NCI-H2227 (cell line): ENCODE results near the gene ZNF521.

Experiments used
- DNase-seq: peaks from one replicate; lab custom pipeline; 2025; ENCODE audit not compliant: unreplicated experiment; lab: John Stamatoyannopoulos, UW

Gene ZNF521

DNA sequence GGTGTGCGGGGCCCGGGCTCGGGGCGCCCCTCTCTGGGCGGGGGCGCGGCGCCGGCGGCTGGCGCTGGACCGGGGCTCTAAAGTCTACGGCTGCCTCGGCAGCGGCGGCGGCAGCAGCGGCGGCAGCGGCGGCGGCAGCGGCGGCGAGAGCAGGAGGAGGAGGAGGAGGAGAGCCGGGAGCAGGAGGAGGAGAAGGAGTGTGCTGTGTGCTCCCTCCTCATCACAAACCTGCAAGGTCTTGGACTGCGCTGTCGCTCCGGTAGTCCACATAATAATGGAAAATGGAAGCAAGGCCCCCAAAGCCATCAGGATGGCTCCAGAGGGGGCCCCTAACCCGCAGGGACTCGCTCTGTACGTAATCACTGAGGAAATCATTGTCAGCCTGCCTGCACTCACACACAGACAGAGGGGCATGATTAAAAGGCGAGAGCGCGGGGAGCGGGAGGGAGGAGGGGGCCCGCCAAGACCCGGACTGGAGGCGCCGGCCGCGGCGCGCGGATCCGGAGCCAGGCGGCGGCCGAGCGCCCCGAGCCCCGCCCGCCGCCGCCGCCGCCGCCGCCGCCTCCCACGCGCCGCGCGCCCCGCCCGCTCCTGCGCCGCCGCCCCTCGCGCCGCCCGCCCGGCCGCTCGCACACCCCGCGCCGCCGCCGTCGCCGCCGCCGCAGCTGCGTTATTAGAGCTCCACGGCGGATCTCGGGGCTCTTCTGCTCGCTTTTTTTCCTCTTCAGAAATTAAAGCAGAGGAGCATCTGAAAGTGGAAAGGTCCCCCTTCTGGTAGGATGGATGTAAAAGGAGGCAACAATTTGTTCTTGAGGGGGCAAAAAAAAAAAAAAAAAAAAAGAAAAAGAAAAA is at the start of gene ZNF521:
Gene ZNF521, minus strand, starts transcription at position 390 of the 852 bp plus-strand sequence. CDS start 1,220 bp downstream, outside the sequence.
- peak; percentile 94 for DNase-seq

DNA sequence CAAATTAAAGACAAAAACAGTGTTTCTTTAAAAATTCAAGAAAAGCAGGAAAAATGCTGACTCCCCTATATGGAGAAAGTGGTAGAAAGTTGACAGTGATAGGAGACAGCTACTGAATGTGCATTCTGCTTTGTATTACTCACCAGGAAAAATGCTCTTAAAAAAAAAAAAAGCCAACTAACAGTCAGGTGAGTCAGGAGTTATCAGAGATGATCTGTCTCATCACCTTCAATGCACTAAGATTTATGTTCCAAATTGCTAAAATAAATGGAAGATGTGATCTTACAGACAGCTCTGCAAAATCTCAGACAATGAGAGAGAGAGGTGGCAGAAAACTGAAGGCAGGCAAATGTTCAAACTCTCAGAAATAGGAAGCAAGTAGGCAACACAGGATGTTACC is 47.6 kb upstream of the ZNF521 start:
- no peak for DNase-seq

DNA sequence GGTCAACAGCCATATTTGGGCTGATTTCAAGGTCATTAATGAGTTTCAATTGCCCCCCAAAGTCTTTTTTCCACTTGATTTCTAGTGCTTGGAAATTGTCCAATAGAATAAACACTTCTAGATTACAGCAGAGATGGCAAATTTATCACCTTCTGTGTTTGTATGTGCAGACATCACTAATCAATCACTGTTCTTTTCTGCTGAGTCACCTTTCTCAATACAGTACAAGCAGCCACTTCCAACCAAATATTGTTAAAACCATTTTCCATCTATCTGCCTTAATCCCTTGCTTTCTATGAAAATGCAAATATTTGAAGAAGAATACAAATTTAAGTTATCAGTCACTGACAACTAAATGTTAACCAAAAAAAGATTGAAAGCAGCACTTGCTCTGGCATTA is 40.2 kb upstream of the ZNF521 start:
- DNase-seq = no peak

DNA sequence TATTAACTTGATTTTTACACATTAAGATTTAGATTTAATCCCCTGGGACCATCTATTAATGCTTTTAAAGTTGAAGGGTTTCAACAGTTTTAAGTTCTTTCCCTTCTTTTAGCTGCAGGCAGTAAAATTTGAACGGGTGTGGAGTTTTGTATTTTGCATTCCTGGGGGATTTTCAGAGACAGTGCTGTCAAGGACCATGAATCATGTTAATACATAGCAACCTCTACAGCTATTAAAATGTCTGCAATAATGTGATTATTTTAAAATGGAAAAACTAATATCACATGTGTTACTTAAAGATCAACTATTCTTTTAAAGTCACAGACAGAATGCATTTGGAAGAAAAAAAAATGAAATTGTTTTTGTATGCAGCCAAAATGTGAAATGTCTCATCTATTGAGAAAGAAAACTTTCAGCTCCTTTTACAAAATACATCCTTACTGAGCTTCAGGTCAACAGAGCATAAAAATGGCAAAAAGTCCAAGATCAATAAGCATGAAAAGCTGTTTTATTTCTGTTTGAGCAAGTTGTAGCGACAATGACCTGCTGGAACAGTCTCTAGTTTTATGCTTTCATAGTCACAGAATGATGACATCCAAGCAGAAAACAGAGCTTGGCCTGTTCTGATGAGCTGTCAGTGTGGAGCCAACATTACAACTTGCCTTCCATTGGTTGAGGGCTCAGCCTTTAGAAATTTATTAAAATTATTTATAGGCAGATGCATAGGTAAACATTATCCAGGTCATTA is 21.6 kb upstream of the ZNF521 start:
- DNase-seq = no peak

DNA sequence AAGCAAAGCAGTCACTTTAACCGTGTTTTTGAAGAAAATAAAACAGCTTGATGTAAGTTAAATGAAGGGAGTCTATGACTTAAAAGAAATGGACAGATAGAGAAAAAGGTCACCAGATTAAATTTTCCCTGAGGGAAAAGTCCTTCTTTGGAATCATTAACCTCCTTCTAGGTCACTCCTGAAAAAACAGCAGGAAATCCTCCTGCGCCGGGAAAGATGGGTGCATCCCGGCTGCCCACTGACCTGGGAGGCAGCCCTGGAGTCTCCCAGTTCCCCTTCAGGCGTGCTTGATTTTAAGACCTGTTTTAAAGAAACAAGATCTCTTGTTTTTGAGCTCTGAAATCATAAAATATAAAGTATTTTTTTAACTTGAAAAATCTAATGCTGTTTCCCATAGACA is 18.4 kb upstream of the ZNF521 start:
- DNase-seq = no peak

DNA sequence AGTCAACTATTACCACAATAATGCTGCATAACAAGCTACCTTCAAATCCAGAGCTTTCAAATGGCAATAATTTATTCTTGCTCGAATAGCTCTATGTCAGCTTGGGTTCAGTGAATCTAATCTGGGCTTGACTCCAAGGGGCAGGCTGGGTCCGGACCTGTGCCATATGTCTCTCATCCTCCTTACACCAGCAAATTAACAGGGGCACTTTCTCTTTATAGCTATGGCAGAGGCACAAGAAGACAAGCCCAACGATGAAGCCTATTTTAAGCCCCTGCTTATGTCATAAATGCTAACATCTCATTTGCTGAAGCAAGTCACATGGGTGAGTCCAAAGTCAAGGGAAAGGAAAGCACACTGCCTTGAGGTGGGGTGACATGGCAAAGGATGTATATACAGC is 13.3 kb upstream of the ZNF521 start:
- DNase-seq = no peak

DNA sequence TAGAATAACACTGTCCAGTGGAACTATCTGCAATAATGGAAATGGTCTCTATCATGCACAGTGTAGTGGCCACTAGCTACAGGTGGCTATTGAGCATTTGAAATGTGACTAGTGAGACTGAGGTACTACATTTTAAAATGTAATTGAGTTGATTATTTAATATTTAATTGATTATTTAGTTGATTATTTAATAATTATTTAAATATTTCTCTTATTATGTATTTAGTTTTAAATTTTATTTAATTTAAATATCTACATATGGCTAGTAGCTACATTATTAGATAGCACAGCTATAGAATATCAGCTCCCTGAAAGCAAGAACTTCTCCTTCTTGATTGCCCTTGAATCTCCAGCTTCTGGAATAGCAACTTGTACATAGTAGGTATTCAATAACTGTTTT is 12.8 kb upstream of the ZNF521 start:
- no peak for DNase-seq

DNA sequence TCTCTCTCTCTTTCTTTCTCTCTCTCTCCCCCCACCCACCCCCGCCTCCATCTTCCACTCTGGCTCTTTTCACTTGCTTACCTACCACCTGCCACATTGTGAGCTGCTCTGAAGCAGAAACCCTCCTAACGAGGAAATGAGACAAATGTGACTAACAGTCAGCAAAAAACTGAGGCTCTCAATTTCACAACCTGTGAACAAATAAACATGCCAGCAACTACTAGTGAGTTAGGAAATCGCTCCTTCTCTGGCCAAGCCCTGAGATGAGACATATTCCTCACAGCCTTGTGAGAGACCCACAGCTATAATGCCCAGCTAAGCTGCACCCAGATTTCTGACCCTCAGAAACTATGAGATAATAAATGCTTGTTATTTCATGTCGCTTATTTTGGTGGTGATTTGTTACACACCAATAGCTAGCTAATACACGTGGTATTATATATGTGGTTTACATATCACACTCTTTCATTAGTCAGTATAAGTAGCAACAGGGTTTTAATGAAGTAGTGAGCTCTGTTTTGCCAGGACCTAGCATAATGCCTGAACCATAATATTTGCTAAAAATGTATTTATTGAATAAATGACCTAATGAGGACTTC is 8.4 kb upstream of the ZNF521 start:
- DNase-seq = no peak

DNA sequence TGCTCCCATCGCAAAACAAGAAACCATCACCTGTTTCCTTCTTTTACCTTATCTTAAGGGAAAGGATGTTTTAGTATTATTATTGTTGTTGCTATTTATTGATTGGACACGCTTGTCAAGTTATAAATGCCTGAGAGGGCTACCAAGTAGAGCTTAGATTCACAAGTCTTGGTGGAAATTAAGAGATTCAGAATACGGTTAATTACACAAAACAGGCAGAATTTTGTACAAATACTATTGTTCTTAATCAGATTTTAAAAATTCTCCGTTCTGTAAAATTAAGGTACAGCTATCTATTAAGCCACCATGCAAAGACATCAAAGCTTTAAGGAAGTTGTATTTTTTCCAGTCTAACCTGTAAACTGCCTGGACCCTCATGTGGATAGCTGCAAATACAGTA is 1.1 kb upstream of the ZNF521 start:
- DNase-seq = no peak

DNA sequence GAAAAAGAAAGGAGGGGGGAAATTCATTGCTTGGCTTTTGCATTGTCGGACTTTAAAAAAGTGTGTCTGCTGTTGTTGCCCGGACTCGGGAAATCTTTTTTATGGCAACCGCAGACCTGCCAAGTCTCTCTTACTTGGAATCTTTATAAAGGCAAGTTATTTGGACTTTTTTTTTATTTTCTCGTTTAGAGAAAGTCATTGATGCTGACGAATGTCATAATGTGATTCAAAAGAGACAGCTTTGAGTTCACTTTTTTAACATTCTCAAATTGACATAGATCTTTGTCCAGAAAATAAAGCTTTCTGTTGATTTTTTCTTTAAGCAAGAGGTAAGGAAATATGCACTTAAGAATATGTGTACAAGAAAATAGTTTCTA is 651 bp upstream of the ZNF521 start:
- no peak for DNase-seq

DNA sequence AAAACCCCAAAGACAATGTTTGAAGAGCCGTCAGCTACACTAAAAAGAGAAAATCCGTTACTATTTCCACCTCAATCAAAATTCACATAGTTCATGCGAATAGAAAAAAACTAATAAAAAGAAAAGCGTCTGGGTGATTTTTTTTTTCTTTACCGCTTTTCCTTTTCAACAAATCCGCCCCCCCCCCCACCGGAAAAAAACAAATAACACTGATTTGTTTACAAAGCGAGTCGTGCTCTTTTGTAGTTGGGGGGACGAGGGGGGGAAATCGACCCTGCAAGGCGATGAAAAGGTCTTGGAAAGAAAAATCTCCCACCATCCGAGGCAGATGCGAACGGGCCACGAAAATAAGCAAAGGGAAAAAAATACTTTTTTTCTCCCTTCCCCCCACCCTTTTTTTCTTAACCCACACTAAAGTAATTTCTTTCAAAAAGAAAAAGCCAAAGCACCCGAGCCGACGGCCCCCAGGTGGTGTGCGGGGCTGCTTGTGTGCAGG is 638 bp downstream of the ZNF521 start:
- no peak for DNase-seq

DNA sequence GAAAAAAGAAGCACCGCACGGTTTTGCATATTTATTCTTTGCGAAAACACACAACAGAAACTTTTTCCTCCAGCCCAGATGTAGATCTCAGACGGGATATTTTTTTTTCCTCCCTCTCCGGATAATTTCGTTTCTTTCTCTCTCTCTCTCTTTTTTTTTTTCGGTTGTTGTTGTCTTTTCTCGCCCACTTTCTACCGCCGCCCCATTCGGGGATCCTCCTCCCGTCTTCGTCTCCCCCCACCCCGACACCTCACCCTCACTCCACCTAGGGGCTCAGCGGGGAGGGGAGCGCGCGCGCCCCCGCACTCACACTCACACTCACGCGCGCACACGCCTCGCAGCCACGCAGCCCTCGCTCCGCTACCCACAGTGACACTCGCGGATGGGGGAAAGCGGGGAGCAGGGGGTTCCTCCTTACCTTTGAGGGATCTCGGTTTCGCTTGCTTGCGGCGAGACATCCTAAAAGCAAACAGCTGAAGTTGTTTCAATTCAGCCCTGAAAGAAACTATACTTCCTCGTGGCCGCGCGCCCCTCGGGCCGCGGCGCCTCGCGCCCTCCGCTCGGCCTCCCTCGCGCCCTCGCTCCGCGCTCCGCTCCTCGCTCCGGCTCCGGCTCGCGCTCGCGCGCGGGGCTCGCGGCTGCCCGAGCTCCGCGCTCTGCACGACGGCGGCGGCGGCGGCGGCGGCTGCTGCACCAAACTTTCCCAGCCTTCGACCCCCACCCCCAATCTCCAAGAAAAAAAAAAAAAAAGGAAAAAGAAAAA is 1.3 kb downstream of the ZNF521 start:
- peak; percentile 64 for DNase-seq

DNA sequence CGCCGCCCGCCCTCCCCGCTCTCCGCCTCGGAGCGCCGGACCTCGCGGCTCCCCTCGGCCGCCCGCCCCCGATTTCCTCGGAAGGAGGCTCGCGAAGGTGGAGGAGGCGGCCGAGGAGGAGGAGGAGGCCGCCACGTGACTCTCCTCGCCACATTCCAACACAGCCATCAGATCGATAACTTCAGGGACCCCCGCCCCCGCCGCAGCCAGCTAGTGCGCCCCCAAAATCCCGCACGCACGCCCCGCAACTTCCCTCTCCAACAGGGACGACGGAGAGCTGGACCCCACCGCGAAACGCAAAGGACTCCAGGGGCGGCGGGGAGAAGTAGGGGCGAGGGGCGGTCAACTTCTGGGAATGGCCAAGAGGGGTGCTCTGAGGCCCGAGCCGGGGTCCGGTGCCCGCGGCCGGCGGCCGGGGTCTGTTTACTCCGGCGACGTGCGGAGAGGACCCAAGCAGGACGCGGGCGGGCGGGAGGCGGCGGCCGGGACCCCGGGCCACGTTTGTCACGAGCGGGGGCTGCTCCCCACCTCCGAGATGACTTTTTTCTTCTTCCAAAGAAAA is 2.0 kb downstream of the ZNF521 start:
- DNase-seq = peak; percentile 53

DNA sequence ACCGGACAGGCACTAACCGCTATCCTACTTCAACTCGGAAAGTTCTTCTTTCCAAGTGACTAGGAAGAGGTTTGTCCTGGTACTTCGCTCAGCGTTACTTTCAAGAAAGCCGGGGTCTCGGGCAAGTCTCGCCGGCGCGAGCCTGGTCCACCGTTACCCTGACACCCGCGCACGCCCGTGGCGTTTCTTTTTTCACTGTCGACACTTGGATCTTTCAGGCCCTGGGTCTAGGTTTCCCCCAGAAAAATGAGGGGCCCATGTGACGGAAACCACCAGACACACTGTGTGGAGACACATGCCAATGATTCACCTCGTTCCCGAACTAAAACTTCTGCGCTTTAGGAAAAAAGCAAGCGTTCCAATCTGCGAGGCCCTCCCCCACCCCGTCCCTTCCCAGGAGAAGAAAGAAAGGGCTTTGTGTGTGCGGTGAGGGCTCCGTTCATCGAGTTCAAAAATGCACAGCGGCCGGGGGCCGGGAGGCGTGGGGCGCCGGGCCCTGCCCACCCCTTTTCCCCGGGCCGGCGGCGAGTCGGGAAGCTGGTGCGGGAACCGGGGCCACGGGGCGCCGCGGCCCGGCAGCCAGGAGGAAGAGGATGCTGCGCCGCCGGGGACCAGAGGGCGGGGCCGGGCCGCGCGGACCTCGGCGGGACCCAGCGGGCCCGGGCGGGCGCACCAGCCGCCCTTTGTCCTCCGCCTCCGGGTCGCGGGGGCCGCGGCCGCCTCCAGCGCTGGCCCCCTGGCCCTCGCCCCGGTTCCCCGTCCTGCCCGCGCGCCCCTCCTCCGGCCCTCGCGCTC is 2.6 kb downstream of the ZNF521 start:
- peak; percentile 61 for DNase-seq

DNA sequence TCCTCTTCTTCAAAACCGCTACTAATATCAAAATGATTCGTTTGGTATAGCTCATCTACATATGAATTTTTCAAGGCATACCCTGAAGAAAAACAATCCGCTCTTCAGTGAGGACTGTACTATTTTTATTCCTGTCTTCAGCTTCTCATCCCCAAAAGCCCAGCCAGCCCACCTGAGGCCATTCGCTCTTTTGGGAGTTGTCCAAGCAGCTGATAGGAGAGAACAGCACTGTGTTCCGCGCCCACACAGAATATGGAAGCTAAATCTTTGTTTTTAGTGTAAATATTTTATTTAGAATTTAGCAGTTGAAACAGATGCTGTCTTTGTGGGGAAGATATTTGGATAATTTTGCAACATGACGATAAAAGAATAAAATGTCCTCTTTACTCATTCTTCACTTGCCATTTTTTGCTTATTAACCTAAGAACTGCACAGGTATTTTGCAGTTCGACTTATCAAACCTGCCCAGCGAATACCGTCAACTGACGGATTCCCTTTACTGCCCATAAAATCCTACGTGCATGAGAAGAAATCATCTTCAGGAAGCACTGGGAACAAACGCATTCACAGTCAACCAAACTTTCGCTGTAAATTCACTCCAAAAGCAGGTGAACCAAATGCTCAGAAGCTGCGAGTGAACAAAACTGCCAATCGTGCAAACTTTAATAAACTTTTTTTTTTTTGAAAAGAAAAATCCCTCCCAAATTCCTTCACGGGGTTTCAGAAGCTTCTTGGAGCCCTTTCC is 3.4 kb downstream of the ZNF521 start:
- no peak for DNase-seq

DNA sequence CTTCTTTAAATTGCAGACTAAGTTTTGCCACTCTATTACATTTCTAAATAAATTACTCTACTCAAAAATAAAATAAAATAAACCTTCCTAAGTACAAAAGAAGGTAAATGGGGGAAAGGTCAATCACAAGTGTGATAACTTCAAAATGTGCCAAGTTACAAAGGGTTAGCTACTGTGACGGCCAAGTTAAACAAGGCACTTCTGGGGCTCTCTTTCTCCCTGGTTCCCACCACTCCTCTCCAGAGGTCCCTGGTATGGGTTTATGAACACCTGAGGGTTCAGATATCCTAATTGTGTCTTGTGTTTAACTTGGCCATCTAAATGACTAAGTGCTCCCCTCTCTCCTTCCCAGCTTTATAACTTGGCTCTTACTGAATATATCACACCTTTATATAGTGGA is 5.4 kb downstream of the ZNF521 start:
- DNase-seq = no peak

DNA sequence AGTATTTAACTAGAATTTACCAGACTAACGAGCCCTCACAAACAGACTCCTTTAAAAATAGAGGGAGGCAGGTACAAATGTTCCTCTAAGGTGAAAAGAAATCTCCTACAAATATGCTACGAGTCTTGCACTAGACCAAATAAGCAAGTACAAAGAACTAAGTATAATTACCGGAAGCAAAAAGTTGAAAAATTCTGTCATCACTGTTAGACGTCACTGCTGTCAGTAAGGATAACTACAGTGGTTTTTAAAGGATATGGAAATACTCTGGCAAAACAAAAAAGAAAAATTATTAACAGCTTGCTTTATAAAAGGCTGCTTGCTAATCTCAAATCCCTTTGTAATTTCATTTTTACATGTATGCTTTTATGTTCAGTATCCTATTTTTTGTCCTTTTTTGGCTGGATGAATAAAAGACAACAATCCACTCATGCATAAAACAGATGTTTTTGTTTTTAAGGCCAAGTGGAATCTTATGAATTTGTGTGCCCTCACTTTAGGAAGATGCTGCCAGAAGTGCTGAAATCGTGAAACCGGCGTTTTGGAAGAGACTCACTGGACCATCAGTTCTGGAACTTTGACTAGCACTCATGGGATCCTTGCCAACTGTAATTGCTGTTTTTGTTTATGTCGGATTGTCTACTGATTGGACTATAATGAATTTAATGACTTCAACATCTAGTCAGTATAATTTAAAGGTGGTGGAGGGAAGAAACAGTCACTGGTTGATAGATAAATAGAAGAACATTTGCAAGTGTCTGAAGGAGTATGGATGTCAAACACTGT is 6.7 kb downstream of the ZNF521 start:
- no peak for DNase-seq

DNA sequence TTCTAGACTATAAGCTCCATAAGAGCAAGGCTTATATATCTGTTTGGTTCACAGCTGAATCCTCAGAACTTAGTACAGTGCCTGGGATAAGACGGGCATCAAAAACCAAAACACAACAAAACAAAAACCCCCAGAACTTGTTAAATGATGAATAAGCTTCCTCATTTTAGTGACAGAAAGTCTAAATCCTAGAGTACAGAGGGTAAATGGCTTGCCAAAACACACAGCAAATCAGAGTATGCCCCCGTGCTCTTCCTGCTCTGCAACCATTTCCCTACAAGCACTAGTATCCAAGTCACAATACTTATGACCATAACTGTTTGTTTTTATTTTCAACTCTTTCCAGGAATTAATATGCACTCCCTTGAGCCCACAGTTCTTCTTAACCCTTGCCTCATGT is 10.1 kb downstream of the ZNF521 start:
- no peak for DNase-seq

DNA sequence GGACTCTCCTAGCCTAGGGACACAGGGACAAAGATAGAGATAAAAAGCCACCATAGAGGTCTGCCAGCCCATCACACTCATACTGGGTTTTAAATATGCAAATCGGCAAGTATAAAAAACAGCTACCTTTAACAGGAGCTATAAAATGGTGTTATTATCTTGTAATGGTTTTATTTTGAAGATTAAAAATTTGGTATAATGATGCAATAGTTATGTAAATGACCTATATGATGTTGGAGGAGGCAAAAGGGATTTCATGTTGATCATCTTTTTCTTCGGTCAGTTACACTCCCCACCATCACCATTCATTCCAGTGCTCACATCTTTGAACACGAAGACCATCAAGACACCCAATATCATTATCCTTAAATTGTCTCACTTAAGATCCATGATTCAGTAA is 11.2 kb downstream of the ZNF521 start:
- no peak for DNase-seq
